GM18499 (cell line): ENCODE results near the gene ADGRB2.

Experiments
- ATAC-seq: cut with Tn5 transposase; IDR thresholded peaks from one replicate; pipeline ENCODE4 v1.9.1; 2021; ENCODE audit warnings: moderate number of reproducible peaks; ENCODE audit not compliant: insufficient read depth, unreplicated experiment

Gene ADGRB2, protein sequence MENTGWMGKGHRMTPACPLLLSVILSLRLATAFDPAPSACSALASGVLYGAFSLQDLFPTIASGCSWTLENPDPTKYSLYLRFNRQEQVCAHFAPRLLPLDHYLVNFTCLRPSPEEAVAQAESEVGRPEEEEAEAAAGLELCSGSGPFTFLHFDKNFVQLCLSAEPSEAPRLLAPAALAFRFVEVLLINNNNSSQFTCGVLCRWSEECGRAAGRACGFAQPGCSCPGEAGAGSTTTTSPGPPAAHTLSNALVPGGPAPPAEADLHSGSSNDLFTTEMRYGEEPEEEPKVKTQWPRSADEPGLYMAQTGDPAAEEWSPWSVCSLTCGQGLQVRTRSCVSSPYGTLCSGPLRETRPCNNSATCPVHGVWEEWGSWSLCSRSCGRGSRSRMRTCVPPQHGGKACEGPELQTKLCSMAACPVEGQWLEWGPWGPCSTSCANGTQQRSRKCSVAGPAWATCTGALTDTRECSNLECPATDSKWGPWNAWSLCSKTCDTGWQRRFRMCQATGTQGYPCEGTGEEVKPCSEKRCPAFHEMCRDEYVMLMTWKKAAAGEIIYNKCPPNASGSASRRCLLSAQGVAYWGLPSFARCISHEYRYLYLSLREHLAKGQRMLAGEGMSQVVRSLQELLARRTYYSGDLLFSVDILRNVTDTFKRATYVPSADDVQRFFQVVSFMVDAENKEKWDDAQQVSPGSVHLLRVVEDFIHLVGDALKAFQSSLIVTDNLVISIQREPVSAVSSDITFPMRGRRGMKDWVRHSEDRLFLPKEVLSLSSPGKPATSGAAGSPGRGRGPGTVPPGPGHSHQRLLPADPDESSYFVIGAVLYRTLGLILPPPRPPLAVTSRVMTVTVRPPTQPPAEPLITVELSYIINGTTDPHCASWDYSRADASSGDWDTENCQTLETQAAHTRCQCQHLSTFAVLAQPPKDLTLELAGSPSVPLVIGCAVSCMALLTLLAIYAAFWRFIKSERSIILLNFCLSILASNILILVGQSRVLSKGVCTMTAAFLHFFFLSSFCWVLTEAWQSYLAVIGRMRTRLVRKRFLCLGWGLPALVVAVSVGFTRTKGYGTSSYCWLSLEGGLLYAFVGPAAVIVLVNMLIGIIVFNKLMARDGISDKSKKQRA (N-terminal part only)

GRCh38 chr1:31764312-31765040, at the start of gene ADGRB2:
Gene ADGRB2 (minus strand): TSS chr1:31764340. CDS start chr1:31757221, 7,119 bp downstream.
- no peak for ATAC-seq

DNA sequence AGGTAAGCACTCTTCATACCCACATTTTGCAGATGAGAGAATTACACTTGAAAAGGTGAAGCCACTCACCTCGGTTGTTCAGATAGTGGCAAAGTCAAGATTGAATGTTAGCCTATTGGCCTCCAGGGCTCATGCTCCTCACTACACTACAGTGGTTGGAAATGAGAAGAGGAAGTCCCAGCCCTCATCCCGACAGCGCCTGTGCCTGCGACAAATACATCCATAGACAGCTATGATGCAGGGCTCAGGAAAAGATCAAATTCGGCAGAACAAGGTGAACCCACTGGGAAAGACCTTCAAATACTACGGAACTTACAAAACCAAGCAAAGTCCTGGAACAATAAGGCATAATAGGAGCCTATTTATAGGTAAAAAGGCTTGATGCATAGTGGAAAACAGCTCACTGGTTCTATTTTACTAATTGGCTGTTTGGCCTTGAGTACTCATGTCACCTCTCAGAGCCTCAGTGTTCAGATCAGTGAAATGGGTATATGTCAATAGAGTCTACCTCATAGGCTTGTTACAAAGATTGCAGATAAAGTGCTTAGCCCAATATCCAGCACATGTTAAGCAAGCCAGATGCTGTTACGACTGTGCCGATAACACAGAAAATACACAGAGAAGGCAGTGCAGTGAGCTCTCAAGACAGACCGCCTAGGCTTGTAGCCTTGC, 48.2 kb upstream of the ADGRB2 start:
- no peak for ATAC-seq

DNA sequence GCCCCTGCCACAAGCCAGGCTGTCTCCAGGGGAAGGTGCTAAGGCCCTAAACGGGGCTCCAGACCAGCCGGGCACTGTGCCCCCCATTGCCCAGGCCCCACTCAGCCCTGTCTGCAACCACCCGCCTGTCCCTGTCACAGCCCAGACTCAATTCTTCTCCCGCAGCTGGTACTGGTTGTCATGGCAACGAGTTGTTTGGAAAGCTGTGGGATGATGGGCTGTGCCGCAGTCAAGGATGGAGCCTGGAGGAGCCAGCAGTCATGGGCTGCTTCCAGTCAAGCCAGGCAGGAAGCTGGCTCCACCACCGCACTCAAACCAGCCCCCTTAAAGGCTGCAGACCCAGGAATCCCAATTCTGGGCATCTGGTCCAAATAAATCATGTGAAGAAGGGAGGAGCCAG, 47.5 kb upstream of the ADGRB2 start:
- no peak for ATAC-seq

GRCh38 chr1:31809698-31810097, 45.6 kb upstream of the ADGRB2 start:
- ATAC-seq = no peak

DNA sequence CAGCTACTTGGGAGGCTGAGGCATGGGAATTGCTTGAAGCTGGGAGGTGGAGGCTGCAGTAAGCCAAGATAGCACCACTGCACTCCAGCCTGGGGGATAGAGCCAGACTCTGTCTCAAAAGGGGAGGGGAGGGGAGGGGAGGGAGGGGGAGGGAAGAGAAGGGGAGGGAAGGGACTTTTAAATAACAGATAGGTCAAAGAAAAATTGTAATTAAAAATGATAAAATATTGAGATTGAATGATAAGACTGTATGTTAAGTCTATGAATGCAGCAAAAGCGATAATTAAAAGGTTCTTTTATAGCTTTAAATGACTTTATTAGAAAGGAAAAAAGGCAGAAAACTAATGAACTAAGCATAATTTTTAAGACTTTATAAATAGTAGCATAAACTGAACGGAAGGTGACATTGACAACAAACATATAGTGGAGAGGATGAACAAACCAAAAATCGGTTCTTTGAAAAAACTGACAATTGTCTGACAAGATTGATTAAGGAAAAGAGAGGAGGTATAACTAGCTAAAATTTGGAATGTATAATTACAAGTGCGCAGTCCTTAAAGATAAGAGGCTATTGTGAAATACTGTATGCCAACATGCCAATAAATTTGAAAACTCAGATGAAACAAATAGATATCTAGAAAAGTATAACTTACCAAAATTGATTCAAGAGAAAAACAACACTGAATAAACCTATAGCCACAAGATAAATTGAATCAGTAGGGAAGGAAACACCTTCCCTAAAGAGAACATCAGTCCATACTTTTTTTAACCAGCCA, 43.3 kb upstream of the ADGRB2 start:
- no peak for ATAC-seq

- ATAC-seq = no peak
These were observed 41.2 kb upstream of the ADGRB2 start for GRCh38 chr1:31805318-31805717.

GRCh38 chr1:31804098-31804497, 40.0 kb upstream of the ADGRB2 start:
- ATAC-seq = no peak

GRCh38 chr1:31803610-31804009, 39.5 kb upstream of the ADGRB2 start:
- no peak for ATAC-seq

GRCh38 chr1:31802190-31803150, 38.3 kb upstream of the ADGRB2 start:
- no peak for ATAC-seq

- ATAC-seq = no peak
These were observed 37.3 kb upstream of the ADGRB2 start for GRCh38 chr1:31801458-31801857.

DNA sequence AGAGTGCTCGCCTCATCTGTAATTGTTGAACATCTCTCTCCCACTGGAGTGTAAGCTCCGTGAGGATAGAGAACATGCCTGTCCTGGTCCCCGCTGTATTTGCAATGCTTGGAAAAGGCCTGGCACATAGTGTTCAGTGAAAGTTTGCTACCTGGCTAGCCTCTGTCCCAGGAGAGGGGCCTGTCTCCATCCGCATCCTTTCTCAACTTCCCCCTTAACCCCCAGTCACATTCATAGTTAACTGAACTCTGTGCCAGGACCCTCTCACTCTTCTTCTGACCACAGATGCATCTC, 36.5 kb upstream of the ADGRB2 start:
- no peak for ATAC-seq

GRCh38 chr1:31799895-31800673, 35.9 kb upstream of the ADGRB2 start:
- ATAC-seq = no peak

DNA sequence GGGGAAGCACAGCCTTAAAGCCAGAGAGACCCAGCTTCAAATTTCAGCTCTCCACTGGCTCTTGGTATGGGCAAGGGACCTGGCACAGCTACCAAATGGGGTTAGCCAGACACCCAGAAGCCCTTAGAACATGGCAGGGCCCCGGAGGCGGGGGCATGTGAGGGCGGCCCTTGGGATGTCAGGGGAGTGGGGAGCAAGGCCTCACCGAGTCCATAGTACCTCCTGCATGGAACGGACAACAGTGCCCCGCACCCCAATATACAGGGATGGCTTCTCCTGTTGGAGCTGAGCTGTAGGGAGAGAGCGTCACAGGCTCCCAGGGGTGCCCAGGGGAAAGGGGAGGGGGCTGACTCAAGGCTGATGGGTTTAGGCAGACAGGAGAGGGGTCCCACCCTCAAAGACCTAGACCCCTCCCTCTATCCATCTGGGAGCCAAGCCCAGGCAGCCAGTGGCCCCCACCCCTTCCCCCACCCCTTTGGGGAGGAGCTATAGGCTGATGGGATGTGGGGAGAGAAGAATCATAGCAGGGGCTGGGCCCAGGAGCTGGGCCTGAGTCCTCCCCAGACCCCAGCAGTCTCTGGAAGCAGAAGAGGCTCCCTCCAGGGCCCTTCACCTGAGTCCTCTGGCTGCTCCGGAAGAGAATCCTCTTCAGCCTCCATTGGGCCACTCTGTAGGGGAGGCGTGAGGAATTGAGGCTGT, 35.2 kb upstream of the ADGRB2 start:
- no peak for ATAC-seq

DNA sequence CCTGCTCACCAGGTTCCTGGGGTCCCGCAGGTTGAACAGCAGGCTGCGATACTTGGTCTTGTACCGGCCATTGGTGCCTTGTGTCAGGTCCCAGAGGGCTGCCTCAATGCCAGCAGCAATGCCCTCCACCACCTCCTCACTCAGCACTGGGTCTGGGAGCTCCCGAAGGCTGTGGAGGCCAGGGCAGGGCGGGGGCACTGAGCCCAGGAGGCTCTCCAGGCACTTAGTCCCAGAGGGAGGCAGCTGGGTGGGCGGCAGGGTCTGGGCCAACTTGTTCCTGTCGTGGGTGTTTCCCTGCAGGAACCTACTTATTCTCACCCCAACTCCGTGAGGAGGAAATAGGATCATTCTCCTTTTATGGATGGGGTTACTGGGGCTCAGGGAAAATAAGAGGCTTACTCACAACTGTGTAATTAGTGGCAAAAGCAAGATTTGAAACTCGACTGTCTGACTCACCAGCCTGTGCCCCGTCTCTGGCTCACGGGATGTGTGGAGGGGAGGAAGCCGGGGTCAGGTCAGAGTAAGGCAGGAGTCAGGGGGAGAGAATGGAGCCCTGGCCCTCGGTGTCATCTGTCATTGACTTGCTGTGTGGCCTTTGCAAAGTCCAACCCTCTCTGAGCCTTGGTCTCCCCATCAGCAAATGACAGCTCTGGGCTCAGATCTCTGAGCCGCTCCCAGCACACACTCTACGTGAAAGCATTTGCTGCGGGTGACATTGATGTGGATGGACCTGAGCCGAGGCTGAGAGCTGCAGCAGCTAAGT, 34.5 kb upstream of the ADGRB2 start:
- no peak for ATAC-seq

DNA sequence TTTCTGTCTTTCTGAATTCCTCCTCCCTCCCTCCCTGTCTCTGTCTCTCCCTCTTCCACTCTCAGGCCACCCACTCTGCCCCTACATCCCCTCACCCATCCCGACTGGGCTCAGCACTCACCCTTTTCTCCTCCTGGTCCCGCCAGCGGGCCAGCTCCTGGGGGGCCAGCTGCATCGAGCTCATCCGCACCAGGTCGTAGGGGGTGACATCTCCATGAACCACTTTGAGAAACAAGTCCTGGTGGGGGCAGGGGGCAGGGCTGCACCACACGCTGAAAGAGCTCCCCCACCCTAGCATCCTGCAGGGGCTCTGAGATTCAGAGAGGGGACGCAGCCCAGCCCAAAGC, 33.9 kb upstream of the ADGRB2 start:
- no peak for ATAC-seq

DNA sequence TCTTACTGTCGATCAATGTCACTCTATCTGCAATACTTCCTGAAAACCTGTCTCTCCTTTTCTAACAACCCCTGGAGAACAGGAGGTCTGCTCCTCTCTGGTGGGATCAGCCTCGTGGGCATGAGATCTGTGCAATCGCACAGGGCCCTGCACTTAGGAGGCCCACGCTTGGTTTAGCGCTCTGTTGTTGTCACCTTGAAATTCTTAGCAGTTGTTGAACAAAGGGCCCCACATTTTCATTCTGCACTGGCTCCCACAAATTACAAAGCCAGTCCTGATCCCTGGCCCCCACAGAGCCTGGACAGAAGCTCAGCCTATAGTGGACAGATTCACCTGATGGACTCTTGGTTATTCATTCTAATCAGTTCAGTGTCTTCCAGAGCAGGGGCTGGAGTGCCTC, 33.1 kb upstream of the ADGRB2 start:
- ATAC-seq = no peak
